KOPT-K1 (cell line): Measurements from ENCODE around the gene CCDC68.

ENCODE experiments used
- H3K27ac ChIP-seq: fragments of 200-600 bp; sonication (generic); 2 replicates; pipeline ENCODE4 v1.5.1; 2016; ENCODE audit warnings: antibody characterized with exemption, mild to moderate bottlenecking, low read depth, low read length; ENCODE audit not compliant: poor library complexity, severe bottlenecking
- H3K36me3 ChIP-seq: fragments of 200-600 bp; sonication (generic); 2 replicates; pipeline ENCODE4 v1.5.1; 2017; ENCODE audit warnings: antibody characterized with exemption, mild to moderate bottlenecking, low read length, moderate library complexity; ENCODE audit not compliant: insufficient read depth
- H3K9me3 ChIP-seq: fragments of 200-600 bp; sonication (generic); 2 replicates; pipeline ENCODE4 v1.5.1; 2017; ENCODE audit warnings: antibody characterized with exemption, low read length, mild to moderate bottlenecking; ENCODE audit not compliant: insufficient read depth, poor library complexity, severe bottlenecking

The CCDC68 gene

GRCh38 chr18:54916507-54916906 lies 42.8 kb downstream of the CCDC68 start:
- H3K27ac ChIP-seq = no peak overlapping the region
- no peaks in the 10 kb centered on the region for H3K9me3 ChIP-seq

GRCh38 chr18:54914816-54915215 lies 44.4 kb downstream of the CCDC68 start:
- Histone ChIP-seq H3K36me3 (no peaks in the 10 kb centered on the region), H3K27ac (no peak overlapping the region), H3K9me3 (peaks cover 4% of the 10 kb centered on the region)

More at GRCh38 chr18:54916507-54916906, 42.8 kb downstream of the CCDC68 start:
- no peaks in the 10 kb centered on the region for H3K36me3 ChIP-seq

GRCh38 chr18:54911551-54911950 lies 47.7 kb downstream of the CCDC68 start:
- Histone ChIP-seq H3K9me3 (peaks cover 4% of the 10 kb centered on the region), H3K36me3 (no peaks in the 10 kb centered on the region), H3K27ac (no peak overlapping the region)

- H3K27ac ChIP-seq = no peak overlapping the region
- no peaks in the 10 kb centered on the region for H3K36me3 ChIP-seq
- H3K9me3 ChIP-seq = peaks cover 4% of the 10 kb centered on the region
Observed at GRCh38 chr18:54910161-54910919, 48.9 kb downstream of the CCDC68 start.

- no peak overlapping the region for H3K27ac ChIP-seq
- H3K9me3 ChIP-seq = peaks cover 4% of the 10 kb centered on the region
- no peaks in the 10 kb centered on the region for H3K36me3 ChIP-seq
Observed at GRCh38 chr18:54909538-54909937, 49.7 kb downstream of the CCDC68 start.

- Histone ChIP-seq H3K9me3 (peaks cover 4% of the 10 kb centered on the region), H3K36me3 (no peaks in the 10 kb centered on the region), H3K27ac (no peak overlapping the region)
Observed at GRCh38 chr18:54906331-54907185, 52.7 kb downstream of the CCDC68 start.

GRCh38 chr18:54905629-54906028 lies 53.6 kb downstream of the CCDC68 start:
- H3K27ac ChIP-seq = no peak overlapping the region
- peaks cover 4% of the 10 kb centered on the region for H3K9me3 ChIP-seq
- H3K36me3 ChIP-seq = no peaks in the 10 kb centered on the region

- Histone ChIP-seq H3K9me3 (no peaks in the 10 kb centered on the region), H3K27ac (no peak overlapping the region), H3K36me3 (no peaks in the 10 kb centered on the region)
Observed at GRCh38 chr18:54904581-54904980, 54.7 kb downstream of the CCDC68 start.

- Histone ChIP-seq H3K9me3 (no peaks in the 10 kb centered on the region), H3K27ac (no peak overlapping the region), H3K36me3 (no peaks in the 10 kb centered on the region)
Observed at GRCh38 chr18:54900290-54900689, 59.0 kb downstream of the CCDC68 start.

- Histone ChIP-seq H3K36me3 (no peaks in the 10 kb centered on the region), H3K9me3 (no peaks in the 10 kb centered on the region), H3K27ac (no peak overlapping the region)
Observed at GRCh38 chr18:54899500-54899899, 59.8 kb downstream of the CCDC68 start.

GRCh38 chr18:54888933-54889332 lies 70.3 kb downstream of the CCDC68 start:
- Histone ChIP-seq H3K9me3 (no peaks in the 10 kb centered on the region), H3K27ac (no peak overlapping the region), H3K36me3 (no peaks in the 10 kb centered on the region)

GRCh38 chr18:54888378-54888777 lies 70.9 kb downstream of the CCDC68 start:
- H3K36me3 ChIP-seq = no peaks in the 10 kb centered on the region
- no peaks in the 10 kb centered on the region for H3K9me3 ChIP-seq
- H3K27ac ChIP-seq = no peak overlapping the region

GRCh38 chr18:54883816-54884604 lies 75.3 kb downstream of the CCDC68 start:
- Histone ChIP-seq H3K36me3 (no peaks in the 10 kb centered on the region), H3K27ac (no peak overlapping the region)

GRCh38 chr18:54882318-54882717 lies 76.9 kb downstream of the CCDC68 start:
- Histone ChIP-seq H3K27ac (no peak overlapping the region), H3K36me3 (no peaks in the 10 kb centered on the region), H3K9me3 (no peaks in the 10 kb centered on the region)

More at GRCh38 chr18:54883816-54884604, 75.3 kb downstream of the CCDC68 start:
- no peaks in the 10 kb centered on the region for H3K9me3 ChIP-seq

- H3K9me3 ChIP-seq = no peaks in the 10 kb centered on the region
- H3K36me3 ChIP-seq = no peaks in the 10 kb centered on the region
- H3K27ac ChIP-seq = no peak overlapping the region
Observed at GRCh38 chr18:54881229-54881768, 78.0 kb downstream of the CCDC68 start.
